Left ventricle myocardium superior (tissue), 1 donor: Measurements from ENCODE around the gene BEST1. TPM values are rescaled to one million over a fixed set of nuclear protein-coding genes. Genes with fewer than 3 reads are reported as not detected.

ENCODE experiments used
- ATAC-seq: fragments of 200-7000 bp; cut with Tn5 transposase; one replicate; pipeline ENCODE4 v1.9.1; 2020; ENCODE audit warnings: mild to moderate bottlenecking, moderate library complexity
- DNase-seq: peaks from one replicate; pipeline ENCODE4 v3.0.0-alpha.2; 2020
- intact Hi-C: fragments of 100-400 bp; cut with micrococcal nuclease; formaldehyde crosslinking; loops from one replicate; pipeline ENCODE4 v1.11.0; 2022
- total RNA-seq: library from RNA; stranded (reverse); fragmentation: NEBNext Ultra II Directional; extraction: Animal tissue kit (Norgen Biotek cat#: 25700); gene quantifications from one replicate; pipeline ENCODE4 v1.2.1, GENCODE V29; 2021
- donor health status: DM: no; HTN: yes; CAD: no; lungs with severe emphysema.

Gene BEST1
- total RNA-seq, 1 donor from 2014 or later: 1.1 TPM

DNA sequence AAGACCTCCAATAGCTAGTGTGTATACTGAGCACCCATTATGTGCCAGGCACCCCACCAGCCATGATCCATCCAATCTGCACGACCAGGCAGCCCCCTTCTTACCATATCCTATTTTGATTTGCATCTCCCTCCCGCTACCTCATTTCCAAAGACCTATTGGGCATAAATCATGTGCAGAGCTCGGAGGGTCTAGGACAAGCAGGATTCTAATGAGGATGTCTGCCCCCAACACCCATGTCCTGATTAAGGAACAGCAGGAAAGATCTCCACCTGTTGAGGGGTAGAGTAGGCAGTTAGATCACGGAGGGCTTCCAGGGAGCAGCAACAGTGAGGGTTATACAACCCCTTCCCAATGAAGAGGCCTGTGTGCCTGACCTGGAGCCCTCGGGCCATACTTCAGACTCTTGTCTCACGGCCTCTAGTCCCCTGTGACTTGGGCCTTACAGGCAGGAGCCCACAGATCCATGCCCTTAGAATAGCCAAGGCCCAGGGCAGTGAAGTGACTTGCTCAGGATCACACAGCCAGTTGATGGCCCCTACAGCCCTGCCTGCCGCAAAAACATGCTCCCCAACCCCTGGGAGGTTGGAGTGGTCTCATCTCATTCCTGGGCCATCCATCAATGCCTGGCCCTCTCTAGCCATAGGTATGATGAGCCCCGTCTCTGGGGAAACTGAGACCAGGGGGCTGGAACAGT is 36.3 kb upstream of the BEST1 start:
- no peak for ATAC-seq
- DNase-seq: peak; percentile 18
- intact Hi-C loops: no loop called here

DNA sequence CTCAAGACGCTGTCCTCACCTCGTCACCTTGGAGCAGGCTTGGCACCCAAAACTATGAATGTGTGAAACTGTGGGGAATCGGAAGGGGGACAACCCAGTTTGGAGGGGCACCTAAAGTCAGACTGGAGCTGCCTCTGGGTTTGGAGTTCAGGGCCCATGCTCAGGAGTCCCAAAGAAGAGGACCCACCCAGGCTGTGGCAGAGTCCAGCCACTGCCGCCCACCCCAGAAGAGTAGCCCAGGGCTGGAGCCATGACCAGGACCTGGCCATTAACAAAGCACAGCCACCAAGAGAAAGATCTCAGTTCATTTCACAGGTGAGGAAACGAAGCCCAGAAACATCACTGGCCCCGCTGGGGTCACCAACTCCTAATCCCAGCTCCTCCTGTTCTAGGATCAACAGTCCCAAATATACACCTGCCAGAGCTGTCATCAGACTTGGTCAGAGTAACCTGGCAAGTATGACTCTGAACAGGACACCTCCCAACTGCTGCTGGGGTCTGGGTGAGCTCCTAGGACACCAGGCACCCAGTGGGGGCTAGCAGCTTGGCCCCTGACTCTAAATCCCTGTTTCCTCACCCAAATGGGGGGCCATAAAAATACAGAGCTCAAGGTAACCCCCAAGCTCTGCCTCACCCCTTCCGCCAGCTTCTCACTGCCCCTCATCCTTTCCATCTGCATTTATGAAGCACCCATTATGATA is 35.5 kb upstream of the BEST1 start:
- intact Hi-C loops: no loop called here
- DNase-seq (peak; percentile 14), ATAC-seq (no peak)

DNA sequence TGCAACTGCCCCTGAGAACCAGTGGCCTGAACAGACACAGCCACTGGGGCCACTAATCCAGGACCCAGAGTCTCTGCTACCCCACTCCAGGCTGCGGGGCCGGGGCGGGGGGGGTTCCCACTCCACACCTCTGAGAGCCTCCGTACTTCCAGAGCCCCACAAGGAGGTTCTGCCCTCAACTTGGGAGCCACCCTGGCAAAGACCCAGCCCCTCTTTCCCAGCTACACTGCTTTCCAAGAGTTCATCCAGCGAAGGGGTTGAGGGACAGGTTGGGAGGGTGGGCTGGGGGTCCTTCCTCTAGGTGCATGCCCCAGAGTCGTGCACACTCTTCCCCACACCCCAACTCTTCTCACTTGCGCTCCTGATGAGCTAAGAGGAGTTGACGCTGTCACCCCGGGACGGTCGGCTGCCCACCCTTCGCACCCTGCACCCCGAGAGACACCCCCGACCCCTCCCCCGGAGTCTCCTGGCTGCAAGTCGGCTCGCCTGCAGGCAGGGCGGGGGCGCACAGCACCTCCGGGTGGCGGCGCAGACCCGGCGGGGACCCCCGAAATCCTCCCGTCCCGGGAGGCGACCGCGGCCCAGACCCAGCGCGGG is 33.3 kb upstream of the BEST1 start:
- DNase-seq (peak; percentile 39), ATAC-seq (no peak)
- intact Hi-C loops: no loop called here

DNA sequence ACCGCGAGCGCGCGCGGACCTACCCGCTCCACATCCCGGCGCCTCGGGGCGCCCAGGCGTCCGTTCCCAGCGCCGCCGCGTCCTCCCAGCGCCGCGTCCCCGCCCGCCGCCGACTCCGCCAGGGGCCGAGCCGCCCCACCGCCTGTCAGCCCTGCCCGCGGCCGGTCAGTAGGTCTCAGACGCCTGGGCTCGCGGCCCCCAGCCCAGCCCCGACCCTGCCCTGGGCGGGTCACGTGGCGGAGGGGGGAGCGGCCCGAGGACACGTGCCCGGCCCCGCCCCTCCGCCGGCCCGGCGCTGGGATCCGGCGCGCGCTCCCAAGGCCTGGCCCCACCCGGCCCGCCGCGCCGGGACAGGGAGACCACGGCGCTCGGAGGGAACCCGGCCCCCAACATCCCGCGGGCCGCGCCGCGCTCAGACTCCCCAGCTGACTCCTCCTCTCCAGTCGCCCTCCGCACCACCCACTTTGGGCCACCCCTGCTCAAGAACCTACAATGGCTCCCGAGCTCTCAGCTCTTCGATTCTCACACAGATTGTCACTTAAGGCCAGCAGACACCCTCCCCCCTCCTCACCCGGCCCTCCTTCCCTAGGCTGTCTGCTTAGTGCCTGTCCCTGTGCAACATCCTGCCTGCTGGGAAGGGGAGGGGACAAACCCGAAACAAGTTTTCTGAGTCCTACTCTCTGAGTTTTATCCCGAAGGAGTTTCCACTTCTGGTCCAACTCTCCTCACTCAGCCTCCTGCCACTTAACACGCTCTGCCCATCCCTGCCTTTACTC is 32.6 kb upstream of the BEST1 start, which contains the start of gene RAB3IL1:
TSS of gene RAB3IL1 (minus strand) at position 233 of the 776 bp plus-strand sequence. CDS start at position 34, 199 bp downstream.
- intact Hi-C loops: no loop called here
- DNase-seq: peak; percentile 89

DNA sequence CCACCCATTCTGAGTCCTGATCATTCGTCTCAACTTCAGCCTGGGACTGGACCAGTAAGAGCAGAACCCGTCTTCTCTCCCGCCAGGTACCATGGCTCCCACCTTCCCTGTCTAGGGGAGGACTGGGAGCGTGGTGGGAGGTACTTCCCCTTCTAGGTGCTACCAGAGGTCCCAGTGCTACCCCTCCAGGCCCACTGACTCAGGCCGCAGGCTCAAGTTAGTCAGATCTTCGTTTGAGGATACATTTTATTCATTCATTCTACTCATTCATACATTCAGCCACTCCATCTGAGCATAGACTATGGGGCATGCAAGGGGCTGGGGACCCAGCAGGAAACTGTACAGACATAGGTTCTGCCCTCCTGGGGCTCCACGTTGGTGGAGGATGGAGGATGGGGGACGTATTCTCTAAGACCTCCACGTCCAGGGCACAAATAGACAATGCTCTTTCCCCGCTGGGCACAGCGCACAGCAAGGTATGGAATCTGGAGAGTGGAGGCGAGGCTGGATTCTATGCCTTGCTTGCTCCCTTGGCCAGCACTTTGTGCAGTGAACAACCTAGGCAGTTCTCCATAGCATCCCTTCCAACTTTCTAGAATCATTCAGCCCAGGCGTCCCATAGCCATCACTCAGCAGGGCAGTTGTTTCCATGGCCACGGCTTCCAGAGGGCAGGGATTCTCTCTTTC is 31.8 kb upstream of the BEST1 start:
- ATAC-seq (no peak), DNase-seq (no peak)
- intact Hi-C loops: no loop called here

More for the DNA sequence above, 32.6 kb upstream of the BEST1 start, which contains the start of gene RAB3IL1:
- ATAC-seq: peak; percentile 84

DNA sequence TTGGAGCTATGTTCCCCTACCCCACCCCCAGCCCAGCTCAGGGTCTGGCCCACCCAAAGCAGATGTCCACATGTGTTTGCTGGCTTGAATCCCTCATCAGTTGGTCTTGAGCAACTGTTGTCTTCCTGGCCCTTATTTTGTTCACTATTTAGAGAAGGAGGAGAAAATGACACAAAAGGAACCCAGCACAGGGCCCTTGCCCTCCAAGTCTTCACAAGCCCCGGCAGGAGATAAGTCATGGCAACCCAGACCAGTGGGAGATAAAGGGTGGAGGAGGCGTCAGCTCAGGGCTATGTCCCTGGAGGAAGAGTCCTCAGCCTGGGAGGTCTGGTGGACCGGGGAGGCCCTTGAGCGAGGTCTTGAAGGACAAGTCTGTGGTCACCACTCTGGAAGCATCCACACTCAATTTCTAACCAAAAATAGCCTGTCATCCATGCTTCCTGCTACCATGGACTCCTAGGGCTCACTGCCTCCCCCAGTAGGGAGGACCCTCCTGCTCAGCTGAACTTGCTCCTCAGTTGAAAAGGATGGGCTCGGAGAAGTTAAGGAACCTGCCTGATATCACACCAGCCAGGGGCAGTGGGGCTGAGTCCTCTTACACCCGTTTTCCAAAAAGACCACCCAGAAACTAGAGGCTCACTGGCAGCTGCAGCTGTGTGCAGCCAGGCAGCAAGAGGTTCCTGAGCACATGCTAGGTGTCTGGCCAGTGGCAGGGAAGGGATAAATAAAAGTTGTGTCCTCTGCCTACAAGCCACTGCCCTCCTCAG is 31.0 kb upstream of the BEST1 start:
- DNase-seq (peak; percentile 70), ATAC-seq (peak; percentile 24)
- intact Hi-C loops: no loop called here

DNA sequence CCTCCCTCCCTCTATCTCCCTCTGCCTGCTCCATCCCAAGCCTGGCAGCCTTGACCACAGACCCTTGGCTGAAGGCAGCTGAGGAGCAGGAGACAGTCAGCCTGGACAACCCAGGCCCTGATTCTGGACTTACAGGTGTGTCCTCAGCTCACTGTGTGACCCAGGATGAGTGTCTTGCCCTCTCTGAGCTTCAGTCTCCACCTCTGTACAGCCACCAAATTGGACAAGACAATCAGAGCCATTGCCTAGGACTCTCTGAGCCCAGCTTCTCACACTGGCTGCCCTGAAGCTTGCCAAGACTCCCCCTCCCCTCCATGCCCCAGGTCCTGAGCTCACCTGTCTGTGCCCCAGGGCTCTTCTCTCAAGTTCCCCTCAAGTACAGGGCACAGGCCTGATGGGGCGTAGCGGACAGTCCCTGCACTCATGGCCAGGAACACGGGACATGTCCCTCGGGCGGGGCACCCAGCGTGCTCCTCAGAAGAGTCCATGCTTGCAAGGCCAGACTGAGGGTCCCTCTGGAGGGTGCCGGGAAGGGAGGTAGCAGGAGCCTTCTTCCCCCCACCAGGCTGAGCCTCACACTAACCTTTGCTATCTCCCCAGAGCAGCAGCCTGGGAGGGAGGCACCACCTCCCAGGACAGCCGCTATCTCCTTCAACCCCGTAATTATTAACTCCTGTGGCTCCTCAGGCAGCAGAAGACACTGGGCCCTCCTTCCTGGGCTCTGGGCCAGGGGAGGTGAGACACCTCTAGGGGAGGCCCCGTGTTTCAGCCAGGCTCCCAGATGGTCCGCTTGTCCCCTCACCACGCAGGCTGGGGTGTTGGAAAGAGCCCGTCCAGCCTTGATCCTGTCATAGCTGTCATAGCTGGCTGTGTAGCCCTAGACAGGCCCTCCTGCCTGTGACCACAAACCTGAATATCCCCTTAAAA is 30.2 kb upstream of the BEST1 start:
- intact Hi-C loops: no loop called here
- no peak for ATAC-seq
- peak; percentile 37 for DNase-seq

DNA sequence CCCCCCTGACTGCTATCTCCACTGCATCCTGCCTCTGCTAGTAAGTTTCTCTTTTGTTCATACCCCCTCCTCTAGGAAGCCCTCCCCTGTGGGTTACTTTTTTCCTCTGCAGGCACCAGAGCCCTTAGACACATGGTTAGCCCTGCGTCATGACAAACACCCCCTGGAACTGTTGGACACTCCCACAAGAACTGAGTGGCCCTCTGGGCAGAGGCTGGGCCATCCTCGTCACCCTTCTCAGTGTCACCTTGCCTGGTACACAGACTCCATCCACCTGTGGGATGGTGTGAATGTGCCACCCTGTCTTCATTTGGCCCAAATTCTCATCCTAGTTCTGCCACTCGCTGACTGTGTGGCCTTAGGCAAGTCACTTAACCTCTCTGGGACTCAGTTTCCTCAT is 28.7 kb upstream of the BEST1 start:
- DNase-seq: no peak

DNA sequence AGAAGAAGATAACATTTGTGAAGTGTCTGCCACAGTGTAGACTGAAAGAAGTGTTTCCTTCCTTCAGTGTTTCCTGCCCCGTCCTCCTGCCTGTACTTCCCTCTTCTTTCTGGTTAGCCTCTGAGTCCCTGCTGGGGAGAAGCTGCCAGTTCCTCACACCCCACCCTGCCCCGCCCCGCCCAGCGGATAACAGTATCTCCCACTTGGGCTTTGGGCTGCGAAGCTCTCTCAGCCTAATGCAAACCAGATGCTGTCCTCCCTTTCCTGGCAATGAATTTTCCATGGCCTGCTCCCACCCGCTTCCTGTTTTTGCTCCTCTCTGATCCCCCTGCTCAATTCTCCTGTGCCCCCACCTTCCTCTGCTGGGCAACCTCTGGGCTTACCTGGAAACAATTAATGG is 27.6 kb upstream of the BEST1 start:
- ATAC-seq: peak; percentile 79
- intact Hi-C loops: no loop called here
- DNase-seq: peak; percentile 87

More for the DNA sequence above, 28.7 kb upstream of the BEST1 start:
- intact Hi-C loops: no loop called here
- ATAC-seq: no peak

DNA sequence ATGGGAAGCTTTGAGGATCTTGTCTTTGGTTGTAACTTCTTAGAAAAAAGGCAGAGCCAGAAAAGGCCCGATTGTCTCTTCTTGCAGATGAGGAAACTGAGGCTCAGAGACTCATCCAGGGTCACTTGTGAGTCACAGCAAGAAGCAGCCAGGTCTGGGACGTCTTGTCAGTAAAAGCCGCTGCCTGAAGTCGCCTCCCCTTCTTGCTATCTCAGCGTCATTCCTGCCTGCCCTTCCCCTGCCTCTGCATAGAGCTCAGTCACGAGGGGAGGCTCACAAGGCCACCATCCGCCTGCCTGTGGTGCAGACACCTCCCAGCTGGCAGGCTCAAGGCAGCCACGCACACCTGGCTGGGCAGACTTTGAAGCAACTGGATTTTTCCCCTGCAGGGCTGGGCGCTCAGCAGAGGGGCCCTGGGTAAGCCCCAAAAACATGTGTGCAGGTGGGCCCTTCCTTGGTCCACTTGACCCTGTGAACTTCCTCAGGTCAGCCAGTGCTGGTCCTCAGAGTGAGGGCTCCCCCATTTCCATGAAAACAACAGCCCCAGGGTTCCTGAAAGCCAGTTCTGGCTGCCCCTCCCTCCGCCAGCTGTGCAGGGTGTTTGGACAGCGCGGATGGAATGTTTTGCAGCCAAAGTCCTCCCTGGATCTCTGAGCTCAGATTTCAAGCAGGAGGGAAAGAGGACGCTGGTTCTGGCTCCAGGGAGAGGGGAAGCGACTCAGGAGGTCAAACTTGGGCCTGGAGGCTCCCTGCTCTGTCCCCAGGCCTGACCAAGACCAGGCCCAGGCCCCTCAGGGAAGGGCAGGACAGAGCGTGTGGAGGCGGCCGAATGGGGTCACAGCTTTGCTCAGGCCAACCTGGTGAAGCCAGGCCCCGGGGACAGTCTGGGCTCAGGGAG is 26.7 kb upstream of the BEST1 start:
- intact Hi-C loops: no loop called here
- peak; percentile 84 for ATAC-seq
- DNase-seq: peak; percentile 84

DNA sequence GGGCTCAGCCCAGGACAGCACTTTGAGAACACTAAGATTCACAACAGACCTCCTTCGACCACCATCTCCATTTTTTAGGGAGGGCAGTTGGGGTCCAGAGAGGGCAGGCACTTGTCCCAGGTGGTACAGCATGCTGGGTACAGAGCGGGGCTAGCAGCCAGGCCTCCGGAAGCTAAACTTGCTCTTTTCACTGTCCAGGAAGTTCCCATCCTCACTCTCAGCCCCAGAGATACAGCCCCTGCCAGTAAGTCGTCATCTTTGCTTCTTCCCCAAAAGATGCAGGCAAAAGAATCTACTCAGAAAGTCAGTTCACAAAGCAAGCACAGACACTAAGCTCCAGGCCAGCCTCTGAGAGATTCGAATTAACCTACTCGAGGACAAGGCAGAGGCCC is 26.1 kb upstream of the BEST1 start:
- intact Hi-C loops: no loop called here
- ATAC-seq (peak; percentile 10), DNase-seq (no peak)

DNA sequence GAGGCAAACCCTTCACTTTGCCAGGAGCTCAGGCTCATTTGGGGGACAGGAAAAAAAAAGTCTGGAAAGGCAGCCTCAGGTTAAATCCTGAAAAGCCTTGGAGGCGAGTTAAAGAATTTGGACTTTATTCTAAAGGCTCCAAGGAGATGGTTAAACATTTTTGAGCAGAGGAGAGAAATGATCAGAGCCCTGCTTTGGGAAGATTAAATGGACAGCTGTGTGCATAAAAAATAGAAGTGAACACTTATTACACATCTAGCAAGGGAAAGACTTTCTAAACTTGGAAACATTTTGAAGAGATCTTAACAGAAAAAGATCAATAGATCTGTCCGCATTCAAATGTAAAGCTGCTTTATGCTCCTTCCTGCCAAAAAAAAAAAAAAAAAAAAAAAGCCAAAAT is 24.4 kb upstream of the BEST1 start:
- no peak for DNase-seq
- intact Hi-C loops: no loop called here
- no peak for ATAC-seq

DNA sequence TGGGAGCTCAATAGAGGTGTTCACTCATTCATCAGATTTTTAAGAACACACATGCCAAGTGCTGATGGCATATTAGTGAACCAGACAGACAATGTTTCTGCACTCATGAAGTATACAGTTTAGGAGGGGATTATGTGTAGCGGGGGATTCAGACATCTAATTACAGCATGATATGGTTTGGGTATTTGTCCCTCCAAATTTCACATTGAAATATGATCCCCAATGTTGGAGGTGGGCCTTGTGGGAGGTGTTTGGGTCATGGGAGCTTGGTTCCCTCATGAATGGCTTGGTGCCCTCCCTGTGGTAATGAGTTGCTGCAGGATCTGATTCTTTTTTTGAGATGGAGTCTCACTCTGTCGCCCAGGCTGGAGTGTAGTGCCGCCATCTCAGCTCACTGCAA is 23.9 kb upstream of the BEST1 start:
- no peak for DNase-seq
- intact Hi-C loops: no loop called here
- no peak for ATAC-seq

DNA sequence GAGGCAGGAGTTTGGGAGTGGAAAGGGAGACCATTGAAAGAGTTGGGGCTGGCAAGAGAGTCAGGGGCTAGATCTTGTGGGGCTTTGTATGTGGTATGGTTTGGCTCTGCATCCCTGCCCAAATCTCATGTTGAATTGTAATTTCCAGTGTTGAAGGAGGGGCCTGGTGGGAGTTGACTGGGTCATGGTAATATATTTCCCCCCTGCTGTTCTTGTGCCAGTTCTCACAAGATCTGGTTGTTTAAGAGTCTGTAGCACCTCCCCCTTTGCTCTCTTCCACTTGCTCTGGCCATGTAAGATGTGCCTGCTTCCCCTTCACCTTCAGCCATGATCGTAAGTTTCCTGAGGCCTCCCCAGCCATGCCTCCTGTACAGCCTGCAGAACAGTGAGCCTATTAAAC is 22.6 kb upstream of the BEST1 start:
- intact Hi-C loops: no loop called here
- DNase-seq: no peak
- no peak for ATAC-seq

DNA sequence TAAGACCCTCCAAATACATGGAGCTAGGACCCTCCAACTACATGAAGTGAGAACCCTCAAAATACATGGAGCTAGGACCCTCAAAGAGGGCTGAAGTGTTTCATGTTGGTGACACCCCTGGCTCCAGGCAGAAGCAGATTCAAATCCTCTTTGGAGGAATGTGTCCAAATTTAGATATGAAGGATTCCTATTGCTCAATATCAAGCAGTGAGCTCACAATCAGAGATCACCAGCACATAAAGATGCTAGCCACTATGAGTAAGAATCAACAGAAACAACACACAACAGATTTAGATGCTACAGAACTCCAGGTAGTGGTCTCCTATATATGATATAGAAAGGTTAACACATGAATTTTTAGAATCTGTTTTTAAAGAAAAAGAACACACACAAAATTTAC is 21.5 kb upstream of the BEST1 start:
- no peak for ATAC-seq
- intact Hi-C loops: no loop called here
- no peak for DNase-seq

DNA sequence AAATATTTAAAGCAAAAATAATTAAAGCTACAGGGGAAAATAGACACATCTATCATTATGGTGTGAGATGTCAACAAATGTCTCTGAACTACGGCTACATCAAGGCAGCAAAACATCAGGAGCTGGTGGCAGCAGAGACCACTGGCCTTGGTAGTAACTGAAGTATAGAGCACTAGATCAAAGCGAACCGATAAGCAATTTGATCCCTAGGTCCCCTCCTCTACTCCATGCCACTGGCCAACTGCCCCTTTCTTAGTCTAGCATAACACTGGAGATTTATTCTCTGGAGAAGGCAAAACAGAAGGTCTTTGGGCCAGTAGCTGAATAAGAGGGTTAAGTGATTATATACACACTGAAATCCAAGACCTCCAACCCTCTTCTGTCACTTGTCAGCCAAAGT is 19.2 kb upstream of the BEST1 start:
- intact Hi-C loops: no loop called here
- DNase-seq: no peak
- ATAC-seq: no peak
